GM23338 (cell line): Measurements from ENCODE around the gene RYR3. TPM values are rescaled to one million over a fixed set of nuclear protein-coding genes. Genes with fewer than 3 reads are reported as not detected.

ENCODE experiments used
- ATAC-seq: fragments of 200-7000 bp; cut with Tn5 transposase; 3 replicates; pipeline ENCODE4 v1.9.1; 2020
- DNase-seq: peaks from one replicate; pipeline ENCODE4 v3.0.0-alpha.2; 2015; ENCODE audit warnings: low spot score
- H2AFZ ChIP-seq: fragments of 200-600 bp; sonication (generic); 2 replicates; pipeline ENCODE4 v1.8.0; 2016; ENCODE audit warnings: antibody characterized with exemption, mild to moderate bottlenecking, moderate library complexity
- H3F3A ChIP-seq: fragments of 200-600 bp; sonication (generic); replicated peaks from 2 replicates; pipeline ENCODE4 v1.8.0; 2017; ENCODE audit warnings: antibody characterized with exemption, mixed run types, low read depth
- H3K27ac ChIP-seq: fragments of 200-600 bp; sonication (generic); 2 replicates; pipeline ENCODE4 v1.6.1; 2016; ENCODE audit warnings: low read depth
- H3K27me3 ChIP-seq: fragments of 200-600 bp; sonication (generic); 2 replicates; pipeline ENCODE4 v1.8.0; 2016; ENCODE audit warnings: mild to moderate bottlenecking, mixed run types, moderate library complexity; ENCODE audit not compliant: insufficient read depth
- H3K36me3 ChIP-seq: fragments of 200-600 bp; sonication (generic); 2 replicates; pipeline ENCODE4 v1.8.0; 2016; ENCODE audit warnings: mild to moderate bottlenecking; ENCODE audit not compliant: insufficient read depth
- H3K4me1 ChIP-seq: fragments of 200-600 bp; sonication (generic); 2 replicates; pipeline ENCODE4 v1.8.0; 2016; ENCODE audit warnings: mild to moderate bottlenecking, moderate library complexity; ENCODE audit not compliant: insufficient read depth
- H3K4me2 ChIP-seq: fragments of 200-600 bp; sonication (generic); 2 replicates; pipeline ENCODE4 v1.7.1; 2017; ENCODE audit warnings: mixed run types
- H3K4me3 ChIP-seq: fragments of 200-600 bp; sonication (generic); 2 replicates; pipeline ENCODE4 v1.6.1; 2016; ENCODE audit warnings: mixed run types
- H3K79me2 ChIP-seq: fragments of 200-600 bp; sonication (generic); replicated peaks from 2 replicates; pipeline ENCODE4 v1.8.0; 2017; ENCODE audit warnings: mild to moderate bottlenecking; ENCODE audit not compliant: insufficient read depth
- H3K9me2 ChIP-seq: fragments of 200-600 bp; sonication (generic); 2 replicates; pipeline ENCODE4 v1.8.0; 2017; ENCODE audit not compliant: insufficient read depth
- H4K20me1 ChIP-seq: fragments of 200-600 bp; sonication (generic); replicated peaks from 2 replicates; pipeline ENCODE4 v1.8.0; 2017; ENCODE audit warnings: mild to moderate bottlenecking; ENCODE audit not compliant: insufficient read depth
- H3K27ac Mint-ChIP-seq: 2 replicates; pipeline ENCODE4 v1.8.0; 2020; ENCODE audit warnings: inconsistent platforms, mild to moderate bottlenecking, moderate library complexity, mixed read lengths
- H3K27me3 Mint-ChIP-seq: 3 replicates; pipeline ENCODE4 v1.8.0; 2022; ENCODE audit warnings: low read depth, mild to moderate bottlenecking, moderate library complexity, mixed read lengths, inconsistent platforms; ENCODE audit not compliant: insufficient read depth, poor library complexity
- H3K36me3 Mint-ChIP-seq: 3 replicates; pipeline ENCODE4 v1.8.0; 2021; ENCODE audit warnings: low read depth, mild to moderate bottlenecking, inconsistent platforms, moderate library complexity, mixed read lengths
- H3K4me1 Mint-ChIP-seq: 3 replicates; pipeline ENCODE4 v1.8.0; 2020; ENCODE audit warnings: mild to moderate bottlenecking, inconsistent platforms, mixed read lengths
- H3K4me3 Mint-ChIP-seq: 3 replicates; pipeline ENCODE4 v1.8.0; 2021; ENCODE audit warnings: moderate library complexity, mild to moderate bottlenecking, inconsistent platforms, mixed read lengths
- H3K9me3 Mint-ChIP-seq: 3 replicates; pipeline ENCODE4 v1.8.0; 2020; ENCODE audit warnings: moderate library complexity, mild to moderate bottlenecking, inconsistent platforms, mixed read lengths
- CREB1 ChIP-seq: fragments of 250-450 bp; sonication (Bioruptor Pico); IDR thresholded peaks from 2 replicates; pipeline ENCODE4 v1.5.0; 2020; ENCODE audit warnings: low read depth, mild to moderate bottlenecking, moderate library complexity
- ETS1 ChIP-seq: IDR thresholded peaks from 2 replicates; pipeline ENCODE4 v1.6.1; 2016; ENCODE audit warnings: antibody characterized with exemption
- EZH2 ChIP-seq: fragments of 200-600 bp; sonication (generic); IDR thresholded peaks from one replicate; pipeline ENCODE4 v1.8.0; 2017; ENCODE audit warnings: antibody characterized with exemption, mild to moderate bottlenecking, low read depth; ENCODE audit not compliant: unreplicated experiment
- EZH2phosphoT487 ChIP-seq: fragments of 200-600 bp; sonication (generic); IDR thresholded peaks from one replicate; pipeline ENCODE4 v1.8.1; 2018; ENCODE audit warnings: antibody characterized with exemption; ENCODE audit not compliant: unreplicated experiment
- JUNB ChIP-seq: IDR thresholded peaks from one replicate; pipeline ENCODE4 v1.6.1; 2016; ENCODE audit warnings: antibody characterized with exemption; ENCODE audit not compliant: unreplicated experiment
- NANOG ChIP-seq: IDR thresholded peaks from 2 replicates; pipeline ENCODE4 v1.6.1; 2016; ENCODE audit warnings: antibody characterized with exemption, borderline replicate concordance
- POLR2AphosphoS5 ChIP-seq: IDR thresholded peaks from 2 replicates; pipeline ENCODE4 v1.6.1; 2016; ENCODE audit warnings: antibody characterized with exemption, low read depth
- REST ChIP-seq: IDR thresholded peaks from one replicate; pipeline ENCODE4 v1.6.1; 2018; ENCODE audit warnings: antibody characterized with exemption; ENCODE audit not compliant: unreplicated experiment
- STAT1 ChIP-seq: IDR thresholded peaks from one replicate; pipeline ENCODE4 v1.6.1; 2016; ENCODE audit warnings: antibody characterized with exemption; ENCODE audit not compliant: unreplicated experiment
- ZNF114 ChIP-seq: fragments of 250-450 bp; sonication (Bioruptor Pico); IDR thresholded peaks from 2 replicates; pipeline ENCODE4 v1.5.0; 2020; ENCODE audit warnings: mild to moderate bottlenecking, moderate library complexity
- ZNF331 ChIP-seq: fragments of 250-450 bp; sonication (Bioruptor Pico); IDR thresholded peaks from 2 replicates; pipeline ENCODE4 v1.5.0; 2020; ENCODE audit warnings: low read depth, mild to moderate bottlenecking, moderate library complexity
- ZNF462 ChIP-seq: fragments of 250-450 bp; sonication (Bioruptor Pico); IDR thresholded peaks from 2 replicates; pipeline ENCODE4 v1.5.0; 2020; ENCODE audit warnings: mild to moderate bottlenecking, moderate library complexity
- polyA plus RNA-seq: library from polyadenylated mRNA; unstranded; fragments of >200 nt; fragmentation: Nextera tagmentation; extraction: Ambion mirVana; gene quantifications from 2 replicates; pipeline ENCODE4 v1.2.1, GENCODE V29; 2016
- total RNA-seq: library from RNA; depleted of rRNA; stranded (reverse); fragments of >200 nt; shearing (Covaris generic); gene quantifications from 2 replicates; pipeline ENCODE4 v1.2.3, GENCODE V29; 2014
- TF ChIP-seq, protein P1 (sequence below), 2 experiments: fragments of 200-600 bp in 1 of 2; sonication (generic) in 1 of 2; conservative IDR thresholded peaks; 2 replicates each; pipeline versions ENCODE4 v1.5.1 to v1.6.1; 2016 to 2017; ENCODE audit warnings: antibody characterized with exemption in 2 of 2, low read depth in 2 of 2, mild to moderate bottlenecking in 2 of 2, moderate library complexity in 1 of 2

Gene RYR3
- total and polyA plus RNA-seq, 2 experiments from 2014 or later, result 1.1 to 1.2 TPM

GRCh38 chr15:33282226-33283020 is 28.3 kb upstream of the RYR3 start:
- Mint-ChIP-seq H3K4me3 (no peak overlapping the region), H3K36me3 (no peaks in the 10 kb centered on the region)

More at GRCh38 chr15:33282226-33283020, 28.3 kb upstream of the RYR3 start:
- no peaks in the 10 kb centered on the region for H3K36me3 ChIP-seq
- no peak overlapping the region for H3K27ac ChIP-seq
- no peak overlapping the region for H3K4me2 ChIP-seq
- H2AFZ ChIP-seq, result peak overlapping the region; percentile 23; the same call in 1 of the 2 replicates
- peaks cover 24% of the 10 kb centered on the region for H3K4me1 ChIP-seq
- no peak for ATAC-seq
- Mint-ChIP-seq H3K27me3 (peaks cover 2% of the 10 kb centered on the region), H3K27ac (no peak overlapping the region), H3K4me1 (peaks cover 17% of the 10 kb centered on the region; the same call in 2 of the 3 replicates), H3K9me3 (no peaks in the 10 kb centered on the region)
- no peak overlapping the region for H3K4me3 ChIP-seq
- H3K27me3 ChIP-seq, result no peaks in the 10 kb centered on the region
- H4K20me1 ChIP-seq, result no peaks in the 10 kb centered on the region
- H3K79me2 ChIP-seq, result no peaks in the 10 kb centered on the region
- TF ChIP-seq STAT1 (no peak), CREB1 (no peak), NANOG (no peak), EZH2phosphoT487 (no peak), ZNF331 (CRISPR knock-in tag) (no peak), ZNF462 (CRISPR knock-in tag) (no peak), REST (no peak), POLR2AphosphoS5 (no peak), ZNF114 (CRISPR knock-in tag) (no peak), JUNB (no peak), EZH2 (no peak), ETS1 (no peak)
- TF ChIP-seq, protein P1, sequence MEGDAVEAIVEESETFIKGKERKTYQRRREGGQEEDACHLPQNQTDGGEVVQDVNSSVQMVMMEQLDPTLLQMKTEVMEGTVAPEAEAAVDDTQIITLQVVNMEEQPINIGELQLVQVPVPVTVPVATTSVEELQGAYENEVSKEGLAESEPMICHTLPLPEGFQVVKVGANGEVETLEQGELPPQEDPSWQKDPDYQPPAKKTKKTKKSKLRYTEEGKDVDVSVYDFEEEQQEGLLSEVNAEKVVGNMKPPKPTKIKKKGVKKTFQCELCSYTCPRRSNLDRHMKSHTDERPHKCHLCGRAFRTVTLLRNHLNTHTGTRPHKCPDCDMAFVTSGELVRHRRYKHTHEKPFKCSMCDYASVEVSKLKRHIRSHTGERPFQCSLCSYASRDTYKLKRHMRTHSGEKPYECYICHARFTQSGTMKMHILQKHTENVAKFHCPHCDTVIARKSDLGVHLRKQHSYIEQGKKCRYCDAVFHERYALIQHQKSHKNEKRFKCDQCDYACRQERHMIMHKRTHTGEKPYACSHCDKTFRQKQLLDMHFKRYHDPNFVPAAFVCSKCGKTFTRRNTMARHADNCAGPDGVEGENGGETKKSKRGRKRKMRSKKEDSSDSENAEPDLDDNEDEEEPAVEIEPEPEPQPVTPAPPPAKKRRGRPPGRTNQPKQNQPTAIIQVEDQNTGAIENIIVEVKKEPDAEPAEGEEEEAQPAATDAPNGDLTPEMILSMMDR (conservative IDR thresholded peaks at IDR 0.05; ENCODE audit: low read depth in 2 of 2), result no peak
- no peaks in the 10 kb centered on the region; the same call in 1 of the 2 replicates for H3K9me2 ChIP-seq
- no peaks in the 10 kb centered on the region for H3F3A ChIP-seq
- DNase-seq, result no peak
